ENCODE data around the gene LMAN2. TPM values are rescaled to one million over a fixed set of nuclear protein-coding genes. Genes with fewer than 3 reads are reported as not detected.

LMAN2 gene
- total RNA-seq, 1 donor from 2014 or later = 88.0 TPM

- H3K4me1 Mint-ChIP-seq = peaks cover 29% of the 10 kb centered on the region
- intact Hi-C loops (cut with micrococcal nuclease) = loop anchor here (1.0 to 10.0 kb wide), 7 partner anchors 13 to 672 kb away; partner anchors contain the start of genes RGS14 and TMED9
- ChIA-PET CTCF (interaction anchor here (0.6 to 5.6 kb wide), 26 partner anchors 12 to 277 kb away, joined by 3 to 89 read pairs (median 5); partner anchors contain the start of genes DBN1, GRK6, PDLIM7 and PFN3), POLR2A (interaction anchor here (0.6 to 2.5 kb wide), 7 partner anchors 13 to 765 kb away, joined by 3 to 21 read pairs (median 5); no protein-coding TSS in a partner anchor)
- peak; percentile 29 for TF ChIP-seq CTCF (IDR thresholded peaks at IDR 0.05)
- H3K4me3 Mint-ChIP-seq = no peak overlapping the region
- H3K9me3 Mint-ChIP-seq = no peaks in the 10 kb centered on the region
- H3K27me3 Mint-ChIP-seq = peaks cover 1% of the 10 kb centered on the region
- ATAC-seq (ENCODE audit: low read depth) = peak; percentile 93
- peak; percentile 71 for DNase-seq
- H3K36me3 Mint-ChIP-seq (ENCODE audit: low read depth) = no peaks in the 10 kb centered on the region
- H3K27ac Mint-ChIP-seq = no peak overlapping the region
Observed at GRCh38 chr5:177390363-177391300, 39.2 kb upstream of the LMAN2 start.

GRCh38 chr5:177389241-177390169, 38.0 kb upstream of the LMAN2 start:
- no peaks in the 10 kb centered on the region for H3K9me3 Mint-ChIP-seq
- ATAC-seq (ENCODE audit: low read depth) = peak; percentile 20
- H3K4me1 Mint-ChIP-seq = peaks cover 29% of the 10 kb centered on the region
- H3K27me3 Mint-ChIP-seq = peaks cover 10% of the 10 kb centered on the region
- no peak for TF ChIP-seq CTCF (IDR thresholded peaks at IDR 0.05)
- ChIA-PET POLR2A (interaction anchor here (0.9 to 2.5 kb wide), 3 partner anchors 12 to 68 kb away, joined by 3 to 6 read pairs (median 3); partner anchors contain the start of gene LMAN2), CTCF (interaction anchor here (0.9 to 5.6 kb wide), 16 partner anchors 15 to 275 kb away, joined by 3 to 89 read pairs (median 8); partner anchors contain the start of genes GRK6, PDLIM7 and PFN3)
- DNase-seq = no peak
- peak overlapping the region; percentile 1 for H3K27ac Mint-ChIP-seq
- peak overlapping the region; percentile 5 for H3K4me3 Mint-ChIP-seq
- intact Hi-C loops (cut with micrococcal nuclease) = loop anchor here (1.0 to 10.0 kb wide), 7 partner anchors 14 to 673 kb away; partner anchors contain the start of genes RGS14 and TMED9
- H3K36me3 Mint-ChIP-seq (ENCODE audit: low read depth) = no peaks in the 10 kb centered on the region

- Mint-ChIP-seq H3K27me3 (peaks cover 10% of the 10 kb centered on the region), H3K9me3 (no peaks in the 10 kb centered on the region), H3K4me1 (peaks cover 29% of the 10 kb centered on the region), H3K4me3 (no peak overlapping the region), H3K36me3 (ENCODE audit: low read depth) (no peaks in the 10 kb centered on the region), H3K27ac (no peak overlapping the region)
- no peak for ATAC-seq (ENCODE audit: low read depth)
- intact Hi-C loops (cut with micrococcal nuclease) = no loop called here
- DNase-seq = no peak
- CTCF ChIA-PET = interaction anchor here (1.1 to 5.6 kb wide), 5 partner anchors 15 to 275 kb away, joined by 3 to 89 read pairs (median 36); partner anchors contain the start of gene PFN3
- TF ChIP-seq CTCF (IDR thresholded peaks at IDR 0.05) = no peak
- POLR2A ChIA-PET = interaction anchor here (1.0 to 2.5 kb wide), 2 partner anchors 13 to 69 kb away, joined by 3 to 6 read pairs; no protein-coding TSS in a partner anchor
Observed at GRCh38 chr5:177388521-177389052, 37.1 kb upstream of the LMAN2 start.

GRCh38 chr5:177387405-177387804, 35.9 kb upstream of the LMAN2 start:
- Mint-ChIP-seq H3K4me1 (peaks cover 27% of the 10 kb centered on the region), H3K36me3 (ENCODE audit: low read depth) (no peaks in the 10 kb centered on the region)

More at GRCh38 chr5:177387405-177387804, 35.9 kb upstream of the LMAN2 start:
- no peaks in the 10 kb centered on the region for H3K9me3 Mint-ChIP-seq
- H3K4me3 Mint-ChIP-seq = no peak overlapping the region
- ChIA-PET CTCF (interaction anchor here (5.6 kb wide), 1 partner anchor 17 kb away, joined by 85 read pairs; the partner anchor contains the start of gene PFN3), POLR2A (interaction anchor here (0.6 to 0.7 kb wide), 3 partner anchors 71 to 240 kb away, joined by 3 read pairs; partner anchors contain the start of gene PDLIM7)
- no peak for ATAC-seq (ENCODE audit: low read depth)
- no peak for DNase-seq
- no peak overlapping the region for H3K27ac Mint-ChIP-seq
- TF ChIP-seq CTCF (IDR thresholded peaks at IDR 0.05) = no peak
- intact Hi-C loops (cut with micrococcal nuclease) = no loop called here
- H3K27me3 Mint-ChIP-seq = peaks cover 11% of the 10 kb centered on the region
